K562 (cell line): ENCODE data around the gene MSH4. TPM values are rescaled to one million over a fixed set of nuclear protein-coding genes. Genes with fewer than 3 reads are reported as not detected.
A peak's percentile ranks its signal among the peaks of the same experiment; 100 is the strongest.

Source experiments
- ADNP ChIP-seq: fragments of 200-800 bp; sonication (Bioruptor generic); IDR thresholded peaks from 2 replicates; pipeline ENCODE4 v1.6.1; 2016; ENCODE audit warnings: missing genetic modification characterization, missing compliant biosample characterization
- BRD9 ChIP-seq: fragments of 450-650 bp; IDR thresholded peaks from 2 replicates; pipeline ENCODE4 v1.6.1; 2018; ENCODE audit warnings: low read depth; ENCODE audit not compliant: partially characterized antibody
- CBFA2T2 ChIP-seq: fragments of 450-650 bp; conservative IDR thresholded peaks from 2 replicates; pipeline ENCODE4 v1.6.1; 2017; ENCODE audit warnings: mild to moderate bottlenecking
- FOXA3 ChIP-seq, 2 experiments: fragments of 450-650 bp in 1 of 2; sonication (generic) in 1 of 2; formaldehyde crosslinking; IDR thresholded peaks in 1 of 2; conservative IDR thresholded peaks in 1 of 2; 2 replicates each; pipeline versions ENCODE4 v1.4.0 to v1.8.0; 2020 to 2022; ENCODE audit warnings: mild to moderate bottlenecking in 2 of 2, missing genetic modification reagents in 1 of 2
- MYNN ChIP-seq, 2 experiments: sonication (generic); formaldehyde crosslinking in 1 of 2; IDR thresholded peaks; 2 replicates each; pipeline versions ENCODE4 v1.5.0 to v1.6.1; 2016 to 2020; ENCODE audit warnings: antibody characterized with exemption in 1 of 2, missing genetic modification reagents in 1 of 2
- NR1H2 ChIP-seq: sonication (generic); formaldehyde crosslinking; IDR thresholded peaks from 2 replicates; pipeline ENCODE4 v1.4.0; 2020; ENCODE audit warnings: mild to moderate bottlenecking, missing genetic modification reagents
- POLR2AphosphoS2 ChIP-seq: IDR thresholded peaks from 2 replicates; pipeline ENCODE4 v1.6.1; 2012; ENCODE audit warnings: low read length, improper control_type of control experiment
- RFX5 ChIP-seq: IDR thresholded peaks from 2 replicates; pipeline ENCODE4 v1.6.1; 2011; ENCODE audit warnings: low read depth, mild to moderate bottlenecking, improper control_type of control experiment, low read length
- SIN3A ChIP-seq, 2 experiments: fragments of 150-350 bp in 1 of 2; IDR thresholded peaks; 2 replicates each; pipeline ENCODE4 v1.6.1; 2011 to 2016; ENCODE audit warnings: borderline replicate concordance in 2 of 2, low read depth in 2 of 2, low read length in 2 of 2, mild to moderate bottlenecking in 2 of 2, moderate library complexity in 2 of 2; ENCODE audit not compliant: control insufficient read depth in 1 of 2
- SNRNP70 ChIP-seq: fragments of 200-400 bp; formaldehyde crosslinking; optimal IDR thresholded peaks from 2 replicates; pipeline ENCODE3; 2017; ENCODE audit warnings: low read depth, low read length
- TAL1 ChIP-seq: fragments of 450-650 bp; IDR thresholded peaks from 2 replicates; pipeline ENCODE4 v1.6.1; 2016; ENCODE audit warnings: mild to moderate bottlenecking
- TCF3 ChIP-seq: sonication (generic); formaldehyde crosslinking; IDR thresholded peaks from 2 replicates; pipeline ENCODE4 v1.4.0; 2020; ENCODE audit warnings: mild to moderate bottlenecking, missing genetic modification reagents
- polyA plus RNA-seq, 8 experiments: library from polyadenylated mRNA; depleted of rRNA in 4 of 8; stranded (reverse) in 5 of 8; unstranded in 3 of 8; fragments of >200 nt; fragmentation: Nextera tagmentation in 2 of 8; fragmentation: Illumina TruSeq in 1 of 8; extraction: Ambion mirVana in 2 of 8; extraction: Trizol in 1 of 8; gene quantifications; 2 replicates each; pipeline versions ENCODE4 v1.2.1 to v1.2.3, GENCODE V29; 2011 to 2014; ENCODE audit warnings: inconsistent platforms in 1 of 8, missing spikeins in 1 of 8
- total RNA-seq, 7 experiments: library from RNA; depleted of rRNA in 6 of 7; stranded (reverse); fragments of >200 nt in 6 of 7; fragmentation: Illumina TruSeq in 2 of 7; extraction: Trizol in 2 of 7; gene quantifications; 2 replicates each; pipeline versions ENCODE4 v1.2.1 to v1.2.3, GENCODE V29; 2011 to 2021; ENCODE audit warnings: low replicate concordance in 1 of 7
- TF ChIP-seq, protein P1 (sequence below), 2 experiments: fragments of 450-650 bp; IDR thresholded peaks; 2 replicates each; pipeline ENCODE4 v1.6.1; 2018; ENCODE audit warnings: mild to moderate bottlenecking in 2 of 2, low read depth in 1 of 2; ENCODE audit not compliant: partially characterized antibody in 2 of 2
- TF ChIP-seq, protein P2 (sequence below), 2 experiments: IDR thresholded peaks; 2 replicates each; pipeline ENCODE4 v1.6.1; 2011; ENCODE audit warnings: borderline replicate concordance in 1 of 2, control low read depth in 1 of 2, low read depth in 1 of 2, low read length in 1 of 2, mild to moderate bottlenecking in 1 of 2, mixed read lengths in 1 of 2, moderate library complexity in 1 of 2; ENCODE audit not compliant: insufficient read depth in 1 of 2, insufficient read length in 1 of 2, poor library complexity in 1 of 2, severe bottlenecking in 1 of 2; ENCODE audit errors: extremely low read depth in 1 of 2
- TF ChIP-seq, protein P3 (sequence below): sonication (generic); formaldehyde crosslinking; IDR thresholded peaks from 2 replicates; pipeline ENCODE4 v1.8.1; 2023; ENCODE audit warnings: mild to moderate bottlenecking, missing genetic modification reagents
- TF ChIP-seq, protein P4 (sequence below): fragments of 450-650 bp; IDR thresholded peaks from 2 replicates; pipeline ENCODE4 v1.6.1; 2016
- TF ChIP-seq, protein P5 (sequence below): fragments of 450-650 bp; formaldehyde crosslinking; IDR thresholded peaks from 2 replicates; pipeline ENCODE4 v1.4.0; 2022; ENCODE audit warnings: missing genetic modification characterization

Gene MSH4
- total and polyA plus RNA-seq, 9 of the 15 experiments (the other 6 are each of a cell fraction or from before 2014, with no cell fraction given) = 0.04 to 0.18 (median 0.12) TPM; not detected in 4

DNA sequence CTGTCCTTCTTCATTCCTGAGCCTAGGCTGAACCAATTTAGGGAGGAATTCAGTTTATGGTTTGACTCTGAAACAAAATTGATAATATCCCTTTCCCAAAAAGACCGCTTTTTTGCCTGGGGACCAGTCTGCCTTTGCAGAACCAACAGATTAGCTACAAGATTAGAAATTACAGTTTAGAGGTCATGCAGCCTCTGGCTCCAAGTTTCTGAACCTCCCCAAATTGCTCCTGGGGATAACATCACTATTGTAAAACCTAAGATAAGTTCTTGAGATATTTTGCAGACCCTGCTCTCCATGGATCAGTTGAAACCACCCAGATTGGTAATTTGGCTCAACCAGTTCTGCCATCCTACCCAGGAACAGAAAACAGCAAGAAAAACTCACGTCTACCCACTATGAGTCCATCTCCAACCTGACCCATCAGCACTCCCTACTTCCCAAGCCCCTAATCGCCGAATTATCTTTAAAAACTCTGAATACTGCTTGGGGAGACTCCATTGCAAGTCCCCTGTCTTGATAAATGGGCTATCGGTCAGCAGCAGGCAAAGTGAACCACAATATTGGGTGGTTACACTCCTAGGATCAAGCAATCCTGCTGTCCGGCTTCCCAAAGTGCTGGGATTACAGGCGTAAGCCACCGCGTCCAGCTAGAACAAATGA is 11.2 kb upstream of the MSH4 start (continued):
- TF ChIP-seq ADNP (tag) = 0 out of 2 replicates have a peak, but pooled peaks have one; percentile 30
- TF ChIP-seq, protein P1, sequence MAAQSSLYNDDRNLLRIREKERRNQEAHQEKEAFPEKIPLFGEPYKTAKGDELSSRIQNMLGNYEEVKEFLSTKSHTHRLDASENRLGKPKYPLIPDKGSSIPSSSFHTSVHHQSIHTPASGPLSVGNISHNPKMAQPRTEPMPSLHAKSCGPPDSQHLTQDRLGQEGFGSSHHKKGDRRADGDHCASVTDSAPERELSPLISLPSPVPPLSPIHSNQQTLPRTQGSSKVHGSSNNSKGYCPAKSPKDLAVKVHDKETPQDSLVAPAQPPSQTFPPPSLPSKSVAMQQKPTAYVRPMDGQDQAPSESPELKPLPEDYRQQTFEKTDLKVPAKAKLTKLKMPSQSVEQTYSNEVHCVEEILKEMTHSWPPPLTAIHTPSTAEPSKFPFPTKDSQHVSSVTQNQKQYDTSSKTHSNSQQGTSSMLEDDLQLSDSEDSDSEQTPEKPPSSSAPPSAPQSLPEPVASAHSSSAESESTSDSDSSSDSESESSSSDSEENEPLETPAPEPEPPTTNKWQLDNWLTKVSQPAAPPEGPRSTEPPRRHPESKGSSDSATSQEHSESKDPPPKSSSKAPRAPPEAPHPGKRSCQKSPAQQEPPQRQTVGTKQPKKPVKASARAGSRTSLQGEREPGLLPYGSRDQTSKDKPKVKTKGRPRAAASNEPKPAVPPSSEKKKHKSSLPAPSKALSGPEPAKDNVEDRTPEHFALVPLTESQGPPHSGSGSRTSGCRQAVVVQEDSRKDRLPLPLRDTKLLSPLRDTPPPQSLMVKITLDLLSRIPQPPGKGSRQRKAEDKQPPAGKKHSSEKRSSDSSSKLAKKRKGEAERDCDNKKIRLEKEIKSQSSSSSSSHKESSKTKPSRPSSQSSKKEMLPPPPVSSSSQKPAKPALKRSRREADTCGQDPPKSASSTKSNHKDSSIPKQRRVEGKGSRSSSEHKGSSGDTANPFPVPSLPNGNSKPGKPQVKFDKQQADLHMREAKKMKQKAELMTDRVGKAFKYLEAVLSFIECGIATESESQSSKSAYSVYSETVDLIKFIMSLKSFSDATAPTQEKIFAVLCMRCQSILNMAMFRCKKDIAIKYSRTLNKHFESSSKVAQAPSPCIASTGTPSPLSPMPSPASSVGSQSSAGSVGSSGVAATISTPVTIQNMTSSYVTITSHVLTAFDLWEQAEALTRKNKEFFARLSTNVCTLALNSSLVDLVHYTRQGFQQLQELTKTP (IDR thresholded peaks at IDR 0.05; ENCODE audit: low read depth in 1 of 2, partially characterized antibody in 2 of 2) = no peak
- TF ChIP-seq NR1H2 (CRISPR knock-in tag) = no peak
- TF ChIP-seq, protein P2, sequence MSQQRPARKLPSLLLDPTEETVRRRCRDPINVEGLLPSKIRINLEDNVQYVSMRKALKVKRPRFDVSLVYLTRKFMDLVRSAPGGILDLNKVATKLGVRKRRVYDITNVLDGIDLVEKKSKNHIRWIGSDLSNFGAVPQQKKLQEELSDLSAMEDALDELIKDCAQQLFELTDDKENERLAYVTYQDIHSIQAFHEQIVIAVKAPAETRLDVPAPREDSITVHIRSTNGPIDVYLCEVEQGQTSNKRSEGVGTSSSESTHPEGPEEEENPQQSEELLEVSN (IDR thresholded peaks at IDR 0.05; ENCODE audit: borderline replicate concordance in 1 of 2, extremely low read depth in 1 of 2, insufficient read depth in 1 of 2, insufficient read length in 1 of 2, low read depth in 1 of 2, low read length in 1 of 2, poor library complexity in 1 of 2, severe bottlenecking in 1 of 2) = no peak
- TF ChIP-seq, protein P3, sequence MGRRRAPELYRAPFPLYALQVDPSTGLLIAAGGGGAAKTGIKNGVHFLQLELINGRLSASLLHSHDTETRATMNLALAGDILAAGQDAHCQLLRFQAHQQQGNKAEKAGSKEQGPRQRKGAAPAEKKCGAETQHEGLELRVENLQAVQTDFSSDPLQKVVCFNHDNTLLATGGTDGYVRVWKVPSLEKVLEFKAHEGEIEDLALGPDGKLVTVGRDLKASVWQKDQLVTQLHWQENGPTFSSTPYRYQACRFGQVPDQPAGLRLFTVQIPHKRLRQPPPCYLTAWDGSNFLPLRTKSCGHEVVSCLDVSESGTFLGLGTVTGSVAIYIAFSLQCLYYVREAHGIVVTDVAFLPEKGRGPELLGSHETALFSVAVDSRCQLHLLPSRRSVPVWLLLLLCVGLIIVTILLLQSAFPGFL (CRISPR knock-in tag) = 0 out of 2 replicates have a peak, but pooled peaks have one; percentile 50
- peak; percentile 9 for TF ChIP-seq BRD9
- no peak for TF ChIP-seq MYNN (IDR thresholded peaks at IDR 0.05)
- TF ChIP-seq MYNN (CRISPR knock-in tag; IDR thresholded peaks at IDR 0.05) = no peak
- TF ChIP-seq FOXA3 (CRISPR knock-in tag; conservative IDR thresholded peaks at IDR 0.05 in 1 of 2, IDR thresholded peaks at IDR 0.05 in 1 of 2) = no peak
- TF ChIP-seq SIN3A (IDR thresholded peaks at IDR 0.05; ENCODE audit: borderline replicate concordance in 2 of 2, control insufficient read depth in 1 of 2, low read depth in 2 of 2, low read length in 2 of 2) = no peak; a peak in 1 of 4 replicates
- no peak for TF ChIP-seq SNRNP70
- TF ChIP-seq, protein P4, sequence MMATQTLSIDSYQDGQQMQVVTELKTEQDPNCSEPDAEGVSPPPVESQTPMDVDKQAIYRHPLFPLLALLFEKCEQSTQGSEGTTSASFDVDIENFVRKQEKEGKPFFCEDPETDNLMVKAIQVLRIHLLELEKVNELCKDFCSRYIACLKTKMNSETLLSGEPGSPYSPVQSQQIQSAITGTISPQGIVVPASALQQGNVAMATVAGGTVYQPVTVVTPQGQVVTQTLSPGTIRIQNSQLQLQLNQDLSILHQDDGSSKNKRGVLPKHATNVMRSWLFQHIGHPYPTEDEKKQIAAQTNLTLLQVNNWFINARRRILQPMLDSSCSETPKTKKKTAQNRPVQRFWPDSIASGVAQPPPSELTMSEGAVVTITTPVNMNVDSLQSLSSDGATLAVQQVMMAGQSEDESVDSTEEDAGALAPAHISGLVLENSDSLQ = no peak
- peak; percentile 36; the same call in 1 of the 2 replicates for TF ChIP-seq TAL1
- peak; percentile 39 for TF ChIP-seq TCF3 (CRISPR knock-in tag)
- TF ChIP-seq RFX5 = no peak
- TF ChIP-seq CBFA2T2 = peak; percentile 4; the same call in 1 of the 2 replicates
- TF ChIP-seq POLR2AphosphoS2 = no peak
- TF ChIP-seq, protein P5, sequence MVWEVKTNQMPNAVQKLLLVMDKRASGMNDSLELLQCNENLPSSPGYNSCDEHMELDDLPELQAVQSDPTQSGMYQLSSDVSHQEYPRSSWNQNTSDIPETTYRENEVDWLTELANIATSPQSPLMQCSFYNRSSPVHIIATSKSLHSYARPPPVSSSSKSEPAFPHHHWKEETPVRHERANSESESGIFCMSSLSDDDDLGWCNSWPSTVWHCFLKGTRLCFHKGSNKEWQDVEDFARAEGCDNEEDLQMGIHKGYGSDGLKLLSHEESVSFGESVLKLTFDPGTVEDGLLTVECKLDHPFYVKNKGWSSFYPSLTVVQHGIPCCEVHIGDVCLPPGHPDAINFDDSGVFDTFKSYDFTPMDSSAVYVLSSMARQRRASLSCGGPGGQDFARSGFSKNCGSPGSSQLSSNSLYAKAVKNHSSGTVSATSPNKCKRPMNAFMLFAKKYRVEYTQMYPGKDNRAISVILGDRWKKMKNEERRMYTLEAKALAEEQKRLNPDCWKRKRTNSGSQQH (CRISPR knock-in tag) = peak; percentile 32; the same call in 1 of the 2 replicates
